ENCODE results near the gene ABLIM2. TPM values are rescaled to one million over a fixed set of nuclear protein-coding genes. Genes with fewer than 3 reads are reported as not detected.
"Not testable (repeated sequence)": the region's sequence is repeated elsewhere in the genome, so short reads cannot be mapped to it uniquely, and the experiment has no call there.

The ABLIM2 gene
- total RNA-seq, 1 experiment from 2014 or later = 2.7 TPM

DNA sequence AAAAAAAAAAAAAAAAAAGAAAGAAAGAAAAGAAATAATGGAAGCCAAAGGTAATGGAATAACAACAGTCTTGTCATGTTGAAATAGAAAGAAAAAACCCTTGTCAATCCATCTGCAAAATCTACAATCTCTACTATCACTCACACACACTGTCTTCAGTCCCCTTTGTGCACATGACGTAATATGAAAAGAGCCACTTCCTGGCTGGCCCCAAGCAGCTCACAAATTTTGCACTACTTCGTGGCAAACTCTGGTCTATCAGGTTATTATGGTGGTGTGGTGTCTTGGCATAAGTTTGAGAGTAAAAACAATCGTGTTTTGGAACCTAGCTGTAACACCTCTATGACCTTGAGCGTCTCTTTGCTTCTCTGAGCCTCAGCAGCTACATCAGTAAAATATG, 210.7 kb downstream of the ABLIM2 start:
- no TSS peak for BruUV-seq (replicated peaks)

DNA sequence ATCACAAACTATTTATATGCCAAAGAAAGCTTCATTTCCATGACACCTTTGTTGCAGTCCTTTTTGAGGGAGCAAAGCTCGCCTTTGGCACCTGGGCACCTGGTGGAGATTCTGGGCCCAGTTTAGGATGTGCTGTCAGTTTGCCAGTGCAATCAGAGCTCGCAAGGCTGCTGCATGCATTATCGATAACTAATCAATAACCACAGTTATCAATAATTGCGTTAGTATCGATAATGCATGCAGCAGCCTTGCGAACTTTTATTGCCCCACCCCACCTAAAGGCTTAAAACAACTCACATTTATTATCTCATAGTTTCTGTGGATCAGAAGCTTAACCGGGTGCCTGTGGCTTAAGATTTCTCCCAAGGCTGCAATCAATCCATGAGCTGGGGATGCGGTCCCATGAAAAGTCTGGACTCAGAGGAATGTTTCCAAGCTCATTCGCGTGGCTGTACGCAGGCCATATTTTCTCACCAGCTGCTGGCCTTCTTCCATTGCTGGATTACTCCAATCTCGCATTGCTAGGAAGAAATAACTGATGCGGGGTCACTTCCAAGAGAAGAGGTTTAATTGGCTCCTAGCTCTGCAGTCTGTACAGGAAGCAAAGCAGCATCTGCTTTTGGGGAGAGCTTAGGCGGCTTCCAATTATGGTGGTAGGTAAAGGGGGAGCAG, 212.8 kb downstream of the ABLIM2 start:
- TF ChIP-seq, protein P1, sequence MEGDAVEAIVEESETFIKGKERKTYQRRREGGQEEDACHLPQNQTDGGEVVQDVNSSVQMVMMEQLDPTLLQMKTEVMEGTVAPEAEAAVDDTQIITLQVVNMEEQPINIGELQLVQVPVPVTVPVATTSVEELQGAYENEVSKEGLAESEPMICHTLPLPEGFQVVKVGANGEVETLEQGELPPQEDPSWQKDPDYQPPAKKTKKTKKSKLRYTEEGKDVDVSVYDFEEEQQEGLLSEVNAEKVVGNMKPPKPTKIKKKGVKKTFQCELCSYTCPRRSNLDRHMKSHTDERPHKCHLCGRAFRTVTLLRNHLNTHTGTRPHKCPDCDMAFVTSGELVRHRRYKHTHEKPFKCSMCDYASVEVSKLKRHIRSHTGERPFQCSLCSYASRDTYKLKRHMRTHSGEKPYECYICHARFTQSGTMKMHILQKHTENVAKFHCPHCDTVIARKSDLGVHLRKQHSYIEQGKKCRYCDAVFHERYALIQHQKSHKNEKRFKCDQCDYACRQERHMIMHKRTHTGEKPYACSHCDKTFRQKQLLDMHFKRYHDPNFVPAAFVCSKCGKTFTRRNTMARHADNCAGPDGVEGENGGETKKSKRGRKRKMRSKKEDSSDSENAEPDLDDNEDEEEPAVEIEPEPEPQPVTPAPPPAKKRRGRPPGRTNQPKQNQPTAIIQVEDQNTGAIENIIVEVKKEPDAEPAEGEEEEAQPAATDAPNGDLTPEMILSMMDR (conservative IDR thresholded peaks at IDR 0.05; ENCODE audit: low read depth, low read length) = no peak
- TF ChIP-seq EZH2 (IDR thresholded peaks at IDR 0.05; ENCODE audit: borderline replicate concordance, low read depth, low read length, poor library complexity, severe bottlenecking) = no peak
- H3K4me1 ChIP-seq (ENCODE audit: insufficient read depth, low read length, poor library complexity, severe bottlenecking) = no peaks in the 10 kb centered on the region
- no peaks in the 10 kb centered on the region for H3K27me3 ChIP-seq (replicated peaks; ENCODE audit: insufficient read depth, low read depth, low read length, poor library complexity)
- no peak for DNase-seq (ENCODE audit: low spot score)
- H3K27ac ChIP-seq (ENCODE audit: low read depth, low read length, poor library complexity, severe bottlenecking) = no peak overlapping the region
- no peak overlapping the region for H3K4me3 ChIP-seq (ENCODE audit: low read depth, low read length, poor library complexity, severe bottlenecking)
- CTCF ChIA-PET = interaction anchor here (0.7 kb wide), 1 partner anchor 10 kb away, joined by 3 read pairs; no protein-coding TSS in a partner anchor
- intact Hi-C loops (cut with micrococcal nuclease; ENCODE audit: unreplicated experiment) = no loop called here
- no peaks in the 10 kb centered on the region for H3K9me3 ChIP-seq (ENCODE audit: low read depth, low read length, poor library complexity, severe bottlenecking)
- H3K36me3 ChIP-seq (ENCODE audit: insufficient read depth, low read length, poor library complexity, severe bottlenecking) = no peaks in the 10 kb centered on the region
- POLR2A ChIA-PET (ENCODE audit: low non-redundant PET) = interaction anchor here (0.7 kb wide), 1 partner anchor 13 kb away, joined by 8 read pairs; no protein-coding TSS in a partner anchor
- BruUV-seq (replicated peaks) = no TSS peak

More for the DNA sequence above, 210.7 kb downstream of the ABLIM2 start:
- Histone ChIP-seq H3K36me3 (ENCODE audit: insufficient read depth, low read length, poor library complexity, severe bottlenecking) (no peaks in the 10 kb centered on the region), H3K4me1 (ENCODE audit: insufficient read depth, low read length, poor library complexity, severe bottlenecking) (no peaks in the 10 kb centered on the region), H3K4me3 (ENCODE audit: low read depth, low read length, poor library complexity, severe bottlenecking) (no peak overlapping the region), H3K27ac (ENCODE audit: low read depth, low read length, poor library complexity, severe bottlenecking) (no peak overlapping the region), H3K27me3 (replicated peaks; ENCODE audit: insufficient read depth, low read depth, low read length, poor library complexity) (no peaks in the 10 kb centered on the region), H3K9me3 (ENCODE audit: low read depth, low read length, poor library complexity, severe bottlenecking) (no peaks in the 10 kb centered on the region)
- DNase-seq (ENCODE audit: low spot score) = no peak
- TF ChIP-seq, protein P1 (conservative IDR thresholded peaks at IDR 0.05; ENCODE audit: low read depth, low read length) = no peak
- no peak for TF ChIP-seq EZH2 (IDR thresholded peaks at IDR 0.05; ENCODE audit: borderline replicate concordance, low read depth, low read length, poor library complexity, severe bottlenecking)
- intact Hi-C loops (cut with micrococcal nuclease; ENCODE audit: unreplicated experiment) = no loop called here
- CTCF ChIA-PET = no interaction called here
- POLR2A ChIA-PET (ENCODE audit: low non-redundant PET) = no interaction called here

DNA sequence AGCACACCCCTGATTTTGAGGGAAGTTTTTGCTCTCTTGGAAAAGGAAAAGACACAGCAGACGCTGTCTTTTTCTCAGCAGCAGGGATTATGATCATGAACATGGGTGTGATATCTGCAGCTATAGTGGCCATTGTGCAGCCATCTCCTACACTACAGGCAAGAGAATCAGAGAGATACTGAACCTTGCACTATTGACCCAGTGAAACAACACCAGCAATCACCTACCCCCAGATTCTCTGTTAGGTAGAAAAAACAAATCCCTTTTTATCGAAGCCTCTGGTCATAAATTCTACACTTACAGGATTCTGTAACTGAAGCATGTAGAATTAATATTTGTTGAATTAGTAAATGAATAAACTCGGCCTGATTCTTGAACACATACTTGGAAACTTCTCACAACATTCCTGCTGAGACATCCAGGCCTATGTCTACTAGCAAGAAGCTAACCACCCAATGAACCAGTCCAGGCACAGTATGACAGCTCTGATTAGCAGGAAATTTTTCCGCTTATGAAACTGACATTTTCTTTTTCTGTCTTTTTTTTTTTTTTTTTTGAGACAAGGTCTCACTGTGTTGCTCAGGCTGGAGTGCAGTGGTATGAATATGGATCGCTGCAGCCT, 213.9 kb downstream of the ABLIM2 start:
- POLR2A ChIA-PET (ENCODE audit: low non-redundant PET) = no interaction called here
- CTCF ChIA-PET = no interaction called here
- intact Hi-C loops (cut with micrococcal nuclease; ENCODE audit: unreplicated experiment) = no loop called here
- Histone ChIP-seq H3K27me3 (replicated peaks; ENCODE audit: insufficient read depth, low read depth, low read length, poor library complexity) (no peaks in the 10 kb centered on the region), H3K9me3 (ENCODE audit: low read depth, low read length, poor library complexity, severe bottlenecking) (no peaks in the 10 kb centered on the region), H3K27ac (ENCODE audit: low read depth, low read length, poor library complexity, severe bottlenecking) (no peak overlapping the region), H3K4me3 (ENCODE audit: low read depth, low read length, poor library complexity, severe bottlenecking) (no peak overlapping the region), H3K4me1 (ENCODE audit: insufficient read depth, low read length, poor library complexity, severe bottlenecking) (no peaks in the 10 kb centered on the region), H3K36me3 (ENCODE audit: insufficient read depth, low read length, poor library complexity, severe bottlenecking) (no peaks in the 10 kb centered on the region)
- no peak for DNase-seq (ENCODE audit: low spot score)
- TF ChIP-seq, protein P1 (conservative IDR thresholded peaks at IDR 0.05; ENCODE audit: low read depth, low read length) = no peak
- TF ChIP-seq EZH2 (IDR thresholded peaks at IDR 0.05; ENCODE audit: borderline replicate concordance, low read depth, low read length, poor library complexity, severe bottlenecking) = no peak
- BruUV-seq (replicated peaks) = no TSS peak

DNA sequence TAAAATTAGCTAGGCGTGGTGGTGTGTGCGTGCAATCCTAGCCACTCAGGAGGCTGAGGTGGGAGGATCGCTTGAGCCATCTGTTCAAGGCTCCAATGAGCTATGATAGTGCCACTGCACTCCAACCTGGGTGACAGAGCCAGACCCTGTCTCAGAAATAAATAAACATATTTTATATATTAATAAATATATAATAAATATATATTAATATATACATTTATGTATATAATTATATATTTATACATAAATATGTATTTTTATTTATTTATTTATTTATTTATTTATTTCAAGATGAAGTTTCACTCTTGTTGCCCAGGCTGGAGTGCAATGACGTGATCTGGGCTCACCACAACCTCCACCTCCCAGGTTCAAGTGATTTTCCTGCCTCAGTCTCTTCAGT, 214.9 kb downstream of the ABLIM2 start:
- CTCF ChIA-PET; POLR2A ChIA-PET (ENCODE audit: low non-redundant PET): not testable (repeated sequence)

More for the DNA sequence above, 214.9 kb downstream of the ABLIM2 start:
- intact Hi-C loops (cut with micrococcal nuclease; ENCODE audit: unreplicated experiment); BruUV-seq (replicated peaks); H3K4me1 ChIP-seq (ENCODE audit: insufficient read depth, low read length, poor library complexity, severe bottlenecking); DNase-seq (ENCODE audit: low spot score); H3K27me3 ChIP-seq (replicated peaks; ENCODE audit: insufficient read depth, low read depth, low read length, poor library complexity); H3K27ac ChIP-seq (ENCODE audit: low read depth, low read length, poor library complexity, severe bottlenecking); H3K4me3 ChIP-seq (ENCODE audit: low read depth, low read length, poor library complexity, severe bottlenecking); H3K36me3 ChIP-seq (ENCODE audit: insufficient read depth, low read length, poor library complexity, severe bottlenecking); H3K9me3 ChIP-seq (ENCODE audit: low read depth, low read length, poor library complexity, severe bottlenecking): not testable (repeated sequence)
